Inflammatory macrophage (primary cell): Measurements from ENCODE around the gene PGR.

Source experiments
- DNase-seq, 2 donors: peaks; one replicate each; pipeline ENCODE4 v3.0.0-alpha.2; 2020 to 2022
- total RNA-seq, 18 experiments: gene quantifications; one replicate each; lab custom pipeline; 2026; ENCODE audit warnings: mixed read lengths in 6 of 18, inconsistent platforms in 2 of 18; lab: John Stamatoyannopoulos, UW

The PGR gene
- total RNA-seq, result 0 to 0.26 (median 0.04) reads per million in 18 experiments

- no peak for DNase-seq
Observed at GRCh38 chr11:101129203-101129943, at the start of gene PGR. TSS of gene PGR (minus strand) at chr11:101129813. CDS start at chr11:101129070, 743 bp downstream.

GRCh38 chr11:101176381-101176780 lies 46.8 kb upstream of the PGR start:
- DNase-seq, result no peak

GRCh38 chr11:101169944-101170343 lies 40.3 kb upstream of the PGR start:
- DNase-seq, result no peak

GRCh38 chr11:101166038-101166437 lies 36.4 kb upstream of the PGR start:
- no peak for DNase-seq

GRCh38 chr11:101158119-101158518 lies 28.5 kb upstream of the PGR start:
- no peak for DNase-seq

GRCh38 chr11:101138245-101138930 lies 8.8 kb upstream of the PGR start:
- no peak for DNase-seq

- no peak for DNase-seq
Observed at GRCh38 chr11:101133190-101133589, 3.6 kb upstream of the PGR start.

GRCh38 chr11:101128571-101129202 lies 926 bp downstream of the PGR start:
- no peak for DNase-seq

GRCh38 chr11:101127699-101128570 lies 1.7 kb downstream of the PGR start:
- no peak for DNase-seq

GRCh38 chr11:101127197-101127698 lies 2.4 kb downstream of the PGR start:
- no peak for DNase-seq

GRCh38 chr11:101126551-101127196 lies 2.9 kb downstream of the PGR start:
- DNase-seq, result no peak

GRCh38 chr11:101115671-101116160 lies 13.9 kb downstream of the PGR start:
- DNase-seq, result no peak

- DNase-seq, result no peak
Observed at GRCh38 chr11:101113540-101113939, 16.1 kb downstream of the PGR start.

GRCh38 chr11:101104716-101105115 lies 24.9 kb downstream of the PGR start:
- no peak for DNase-seq

- no peak for DNase-seq
Observed at GRCh38 chr11:101103433-101103832, 26.2 kb downstream of the PGR start.

GRCh38 chr11:101100601-101101000 lies 29.0 kb downstream of the PGR start:
- no peak for DNase-seq

- no peak for DNase-seq
Observed at GRCh38 chr11:101096036-101096704, 33.4 kb downstream of the PGR start.

GRCh38 chr11:101091781-101092180 lies 37.8 kb downstream of the PGR start:
- DNase-seq, result no peak

GRCh38 chr11:101090679-101091270 lies 38.8 kb downstream of the PGR start:
- no peak for DNase-seq

- no peak for DNase-seq
Observed at GRCh38 chr11:101083335-101083734, 46.3 kb downstream of the PGR start.

GRCh38 chr11:101082813-101083212 lies 46.8 kb downstream of the PGR start:
- DNase-seq, result no peak
